ENCODE data around the gene HAPLN3.
A peak's percentile ranks its signal among the peaks of the same experiment; 100 is the strongest.

HAPLN3 gene

DNA sequence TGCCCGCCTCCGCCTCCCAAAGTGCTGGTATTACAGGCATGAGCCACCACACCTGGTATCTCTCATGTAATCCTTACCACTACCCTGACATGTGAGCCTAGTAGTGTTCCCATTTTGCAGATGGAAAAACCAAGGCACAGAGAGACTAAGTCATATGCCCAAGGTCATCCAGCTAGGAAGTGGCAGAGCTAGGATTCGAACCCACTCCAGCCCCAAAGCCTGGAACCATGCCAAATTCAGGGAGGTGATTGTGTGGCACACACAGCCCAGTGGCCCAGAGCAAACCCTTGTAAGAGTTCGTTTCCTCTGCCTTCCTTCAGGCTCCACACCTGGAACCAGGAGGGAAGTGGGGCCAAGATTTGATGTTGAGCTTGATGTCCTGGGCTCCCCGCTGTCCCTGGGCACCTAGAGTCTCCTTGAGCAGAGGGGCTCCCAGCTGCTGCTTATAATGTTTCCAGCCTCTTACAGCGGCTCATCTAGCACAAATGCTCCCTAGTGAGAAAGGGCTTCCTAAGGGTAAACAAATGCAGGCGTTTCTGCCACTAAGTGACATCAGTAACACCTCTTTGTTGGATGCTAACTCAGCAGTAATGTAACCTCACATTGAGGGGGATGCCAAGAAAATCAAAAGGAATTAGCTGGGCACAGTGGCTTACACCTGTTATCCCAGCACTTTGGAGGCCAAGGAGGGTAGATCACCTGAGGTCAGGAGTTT, 3.6 kb downstream of the HAPLN3 start:
- no peak for DNase-seq

DNA sequence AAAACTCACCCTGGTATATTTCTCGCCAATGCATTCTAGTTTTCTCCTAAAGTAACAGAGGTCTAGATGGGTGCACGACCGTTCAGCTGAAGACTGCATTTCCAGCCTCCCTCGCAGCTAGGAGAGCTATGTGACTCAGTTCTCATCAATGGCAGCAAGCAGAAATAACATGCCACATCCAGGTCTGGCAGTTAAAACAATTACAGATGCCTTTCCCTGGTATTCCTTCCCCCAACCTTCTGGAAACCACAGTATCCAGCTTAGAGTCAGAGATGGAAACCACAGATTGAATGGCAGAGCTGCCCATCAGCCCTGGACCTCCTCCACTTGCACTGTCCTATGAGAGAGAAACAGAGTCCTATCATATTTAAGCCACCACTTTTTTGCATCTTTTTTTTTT, 4.8 kb downstream of the HAPLN3 start:
- no peak for DNase-seq

DNA sequence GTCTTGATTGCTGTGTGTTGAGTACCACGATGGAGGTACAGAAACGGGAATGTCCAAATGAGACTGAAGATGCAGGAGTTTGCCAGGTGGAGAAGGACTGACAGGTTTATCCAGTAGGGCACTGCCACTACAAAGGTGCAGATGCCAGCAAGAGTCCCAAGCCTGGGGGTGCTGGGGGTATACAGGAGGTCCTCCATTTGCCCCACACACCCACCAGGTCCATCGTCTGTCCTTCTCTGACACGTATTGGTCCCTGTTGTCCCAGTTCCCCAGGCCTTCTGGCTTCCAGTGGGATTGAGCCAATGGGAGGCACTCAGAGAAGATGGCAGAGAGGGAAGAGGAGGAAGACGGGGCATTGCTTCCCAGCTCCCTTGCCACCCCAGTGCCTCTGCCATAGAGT, 6.6 kb downstream of the HAPLN3 start:
- no peak for DNase-seq

DNA sequence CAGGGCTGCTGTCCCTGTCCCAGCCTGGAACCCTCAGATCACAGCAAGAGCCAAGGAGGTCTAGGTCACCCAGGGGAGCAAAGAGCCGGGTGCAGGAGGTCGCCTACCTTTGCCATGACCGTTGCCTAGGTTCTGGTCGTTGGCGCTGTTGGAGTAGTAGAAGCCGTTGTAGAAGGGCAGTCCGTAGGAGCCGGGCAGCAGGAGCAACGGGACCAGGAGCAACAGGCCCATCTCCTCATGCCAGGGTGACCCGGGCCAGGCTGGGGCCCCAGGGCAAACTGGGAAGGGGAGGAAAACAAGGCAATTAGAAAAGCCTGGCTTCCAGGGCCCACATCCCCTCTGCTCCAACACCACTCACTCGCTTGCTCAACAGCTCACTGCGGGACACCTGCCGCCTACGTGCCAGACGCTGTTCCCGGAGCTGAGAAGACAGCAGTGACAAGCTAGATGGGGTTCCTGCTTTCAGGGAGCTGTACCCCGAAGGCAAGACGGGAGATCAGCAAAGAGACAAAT, 8.2 kb downstream of the HAPLN3 start:
- no peak for DNase-seq

DNA sequence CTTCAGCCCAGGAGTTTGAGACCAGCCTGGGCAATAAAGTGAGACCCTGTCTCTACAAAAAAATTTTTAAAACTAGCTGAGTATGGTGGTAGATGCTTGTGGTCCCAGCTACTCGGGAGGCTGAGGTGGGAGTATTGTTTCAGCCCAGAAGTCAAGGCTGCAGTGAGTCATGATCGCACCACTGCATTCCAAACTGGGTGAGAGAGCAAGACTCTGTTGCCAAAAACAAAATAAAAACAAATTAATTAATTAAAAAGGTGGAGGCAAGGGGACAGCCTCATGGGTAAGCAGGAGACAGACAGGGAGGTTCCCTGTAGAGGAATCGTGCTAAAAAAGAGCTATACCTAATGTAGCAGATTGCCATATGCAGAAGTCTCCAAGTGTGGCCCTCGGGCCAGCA, 12.6 kb downstream of the HAPLN3 start:
- no peak for DNase-seq

DNA sequence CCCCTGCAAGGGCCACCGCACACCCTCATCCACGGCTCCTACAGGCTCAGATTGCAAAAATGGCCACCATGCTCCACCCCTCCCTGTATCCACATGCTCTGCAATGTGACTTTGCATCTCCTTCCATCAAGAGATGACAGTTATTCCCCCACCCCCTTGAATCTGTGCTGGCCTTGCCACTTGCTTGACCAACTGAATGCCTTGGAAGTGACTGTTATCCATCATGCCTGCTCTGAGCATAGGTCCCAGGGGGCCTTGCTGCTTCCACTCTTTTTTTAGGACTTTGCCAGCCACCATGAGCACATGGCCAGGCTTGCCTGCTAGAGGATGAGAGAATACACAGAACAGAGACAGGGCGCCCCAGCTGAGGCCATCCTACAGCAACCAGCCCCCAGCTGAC, 13.6 kb downstream of the HAPLN3 start:
- DNase-seq: no peak

DNA sequence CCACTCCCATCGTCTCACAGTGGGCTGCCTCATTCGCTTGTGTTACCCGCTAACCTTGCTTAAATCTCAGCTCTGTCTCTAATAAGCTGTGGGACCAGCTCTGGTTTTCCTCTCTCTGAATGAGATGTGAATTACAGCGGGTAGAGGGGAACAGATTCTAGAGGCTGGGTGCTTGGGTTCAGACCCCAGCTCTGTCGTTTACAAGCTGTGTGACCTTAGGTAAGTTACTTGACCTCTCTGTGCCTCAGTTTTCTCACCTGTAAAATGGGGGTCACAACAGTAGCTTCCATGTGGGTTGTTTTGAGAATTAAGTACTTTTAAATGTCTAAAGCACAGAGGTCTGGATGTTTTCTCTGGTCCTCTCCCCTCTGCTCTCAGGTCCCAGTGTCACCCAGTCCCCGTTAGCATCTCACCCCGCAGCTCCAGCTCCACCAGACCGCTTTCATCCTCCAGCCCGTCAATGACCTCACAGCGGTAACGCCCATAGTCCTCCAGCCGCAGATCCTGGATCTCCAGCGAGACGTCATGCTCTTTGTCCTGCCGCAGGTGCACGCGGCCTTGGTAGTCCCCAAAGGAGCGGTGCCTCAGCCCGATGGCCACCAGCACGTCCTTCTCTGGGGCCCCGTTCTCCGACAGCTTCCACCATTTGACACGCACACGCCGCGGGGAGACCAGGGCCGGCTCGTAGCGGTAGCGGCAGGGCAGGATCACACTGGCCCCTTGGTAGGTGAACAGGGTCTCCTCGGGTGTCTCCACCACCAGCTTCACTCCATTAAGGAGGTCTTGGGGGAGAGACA, 14.2 kb downstream of the HAPLN3 start:
- DNase-seq: no peak

DNA sequence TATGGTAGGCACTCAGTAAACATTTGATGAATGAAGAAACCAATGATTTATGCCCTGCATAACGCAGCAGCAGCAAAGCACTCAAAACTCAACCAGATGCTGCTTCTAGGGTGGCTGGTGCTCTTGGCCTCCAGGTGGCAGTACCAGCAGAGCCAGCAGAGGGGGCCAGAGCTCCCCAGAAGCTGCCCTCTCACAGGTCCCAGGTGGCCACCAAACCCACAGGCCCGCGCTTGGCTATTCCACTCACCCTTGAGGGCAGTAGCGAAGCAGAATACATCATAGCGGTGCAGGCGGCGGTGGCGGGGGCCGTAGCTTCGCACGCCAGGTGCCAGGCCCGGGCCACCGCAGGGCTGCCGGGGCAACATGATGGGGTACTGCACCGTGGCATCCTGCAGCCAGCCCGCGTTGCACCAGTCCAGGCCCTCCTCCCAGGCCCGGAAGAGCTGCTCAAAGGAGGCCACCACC, 16.6 kb downstream of the HAPLN3 start:
- DNase-seq: peak; percentile 20

DNA sequence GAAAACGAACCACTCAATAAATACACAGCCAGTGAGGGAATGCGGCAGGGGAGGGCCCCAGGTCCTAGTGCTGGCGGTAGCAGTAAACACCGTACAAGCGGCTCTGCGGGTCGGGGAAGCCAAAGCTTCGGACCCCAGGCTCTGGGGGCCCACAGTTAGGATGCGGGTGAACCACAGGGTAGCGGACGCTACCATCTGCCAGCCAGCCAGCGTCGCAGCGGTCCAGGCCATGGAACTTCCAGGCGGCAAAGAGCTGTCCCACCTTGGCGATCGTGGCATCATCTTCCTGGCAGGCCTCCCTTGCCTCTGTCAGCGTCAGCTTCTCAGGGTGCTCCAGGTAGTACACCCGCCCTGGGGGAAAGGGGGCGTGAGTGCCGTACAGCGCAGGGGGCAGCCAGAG, 17.4 kb downstream of the HAPLN3 start:
- DNase-seq: no peak

DNA sequence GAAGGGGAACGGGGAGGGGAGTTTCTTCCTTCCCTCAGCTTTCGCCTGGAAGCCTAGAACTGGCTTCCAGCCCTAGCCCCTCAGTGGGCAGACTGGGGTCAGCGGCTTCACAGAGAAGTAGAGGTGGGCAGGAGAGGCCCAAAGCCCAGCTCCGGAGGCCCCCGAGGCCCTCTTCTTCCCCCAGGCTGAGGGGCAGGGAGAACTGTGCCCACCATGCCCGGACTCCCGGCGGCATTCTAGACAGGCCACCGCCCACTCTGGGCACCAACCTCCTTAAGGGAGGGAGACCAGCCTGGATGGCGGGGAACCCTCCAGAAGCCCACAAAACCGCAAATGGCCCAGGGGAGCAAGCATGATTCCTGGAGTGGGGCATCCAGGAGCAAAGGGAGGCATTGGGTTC, 17.9 kb downstream of the HAPLN3 start:
- DNase-seq: no peak

DNA sequence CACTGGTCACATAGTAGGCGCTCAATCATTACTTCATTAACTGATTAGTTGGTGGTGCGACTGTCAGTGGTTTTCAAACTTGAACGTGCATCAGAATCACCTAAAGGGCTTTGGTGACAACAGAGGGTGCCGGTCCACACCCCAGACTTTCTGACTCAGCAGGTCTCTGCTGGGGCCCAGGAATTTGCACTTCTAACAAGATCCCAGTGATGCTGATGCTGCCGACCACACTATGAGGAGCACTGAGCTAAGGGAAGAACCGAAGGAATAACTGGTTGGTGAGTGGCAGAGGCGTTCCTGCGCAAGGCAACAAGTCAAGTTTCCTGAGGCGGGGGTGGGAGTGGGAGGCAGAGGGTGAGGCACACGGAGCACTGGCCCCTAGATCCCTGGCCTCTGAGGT, 18.8 kb downstream of the HAPLN3 start:
- DNase-seq: no peak

DNA sequence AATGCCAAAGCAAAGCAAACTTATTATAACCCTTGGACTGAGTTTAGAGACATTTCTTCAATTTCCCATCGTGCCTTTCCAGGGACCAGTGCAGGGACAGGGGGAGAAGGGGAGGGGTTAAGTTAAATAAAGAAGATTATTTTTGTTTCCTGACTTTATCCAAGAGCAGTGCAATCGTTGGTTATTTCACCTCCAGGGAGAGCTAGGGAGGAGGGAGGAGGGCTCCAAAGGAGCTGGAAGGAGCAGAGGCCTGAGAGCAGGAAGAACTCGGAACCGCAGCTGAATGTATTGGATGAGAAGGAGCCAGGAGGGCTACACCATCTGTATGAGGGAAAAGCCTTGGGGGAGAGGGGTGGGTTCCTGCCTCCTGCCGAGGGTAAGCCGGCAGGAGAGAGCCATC, 20.7 kb downstream of the HAPLN3 start:
- DNase-seq: no peak

DNA sequence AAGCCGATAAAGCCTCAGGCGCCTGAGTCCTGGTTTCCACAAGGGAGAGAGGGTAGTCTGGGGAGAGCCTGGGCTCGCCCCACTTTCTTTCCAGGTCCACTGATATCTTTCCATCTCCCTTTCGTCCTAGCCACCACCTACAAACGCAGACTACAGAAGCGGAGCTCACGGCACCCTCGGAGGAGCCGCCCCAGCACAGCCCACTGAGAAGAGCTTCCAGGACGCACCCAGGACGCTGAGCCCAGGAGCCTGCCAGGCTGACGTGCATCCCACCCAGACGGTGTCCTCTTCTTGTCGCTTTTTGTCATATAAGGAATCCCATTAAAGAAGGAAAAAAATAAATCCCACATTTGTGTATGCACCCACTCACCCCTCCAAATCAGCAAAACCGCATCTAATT, 21.1 kb downstream of the HAPLN3 start:
- DNase-seq: no peak

DNA sequence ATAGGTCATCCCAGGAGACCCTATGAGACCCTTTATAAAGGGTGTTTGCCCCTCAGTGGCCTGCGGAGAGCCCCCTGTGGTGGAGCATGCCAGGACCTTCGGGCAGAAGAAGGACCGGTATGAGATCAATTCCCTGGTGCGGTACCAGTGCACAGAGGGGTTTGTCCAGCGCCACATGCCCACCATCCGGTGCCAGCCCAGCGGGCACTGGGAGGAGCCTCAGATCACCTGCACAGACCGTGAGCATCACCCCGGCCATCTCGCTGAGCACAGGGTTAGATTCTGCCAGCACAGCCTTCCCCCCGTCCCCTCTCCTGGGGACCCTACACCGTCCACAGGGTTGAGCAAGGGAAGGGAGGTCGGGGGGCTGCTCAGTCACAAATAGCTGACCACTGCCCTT, 21.6 kb downstream of the HAPLN3 start:
- DNase-seq: no peak

DNA sequence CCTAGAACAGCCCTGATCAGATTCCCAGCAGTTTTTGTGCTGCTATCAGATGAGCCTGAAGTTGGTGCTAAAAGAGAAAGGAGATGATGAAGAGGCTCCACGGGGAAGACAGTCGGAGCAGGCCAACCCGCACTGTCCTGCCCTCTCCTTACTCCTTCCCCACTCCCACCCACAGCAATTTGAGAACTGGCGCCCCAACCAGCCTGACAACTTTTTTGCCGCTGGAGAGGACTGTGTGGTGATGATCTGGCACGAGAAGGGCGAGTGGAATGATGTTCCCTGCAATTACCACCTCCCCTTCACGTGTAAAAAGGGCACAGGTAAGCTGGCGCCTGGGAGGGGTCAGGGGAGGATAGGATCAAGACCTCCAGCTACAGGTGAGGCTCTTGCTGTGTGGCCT, 22.6 kb downstream of the HAPLN3 start:
- no peak for DNase-seq

DNA sequence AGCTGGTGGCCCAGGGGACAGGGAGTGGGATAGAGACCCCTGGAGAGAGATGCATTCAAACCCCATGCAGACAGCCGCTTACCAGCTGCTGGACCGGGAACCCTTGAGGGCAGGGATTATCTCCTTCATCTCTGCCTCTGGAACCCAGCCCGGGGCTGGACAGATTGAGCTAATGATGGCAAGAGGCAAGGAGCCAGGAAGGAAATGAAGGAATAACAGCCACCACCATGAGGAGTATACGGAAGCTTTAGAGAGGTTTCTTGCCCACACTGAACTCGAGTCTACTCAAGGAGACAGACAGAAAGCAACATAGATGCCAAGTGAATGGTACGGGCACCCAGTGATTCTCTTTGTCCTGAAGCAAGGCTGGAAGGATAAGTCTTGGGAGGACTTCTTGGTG, 23.2 kb downstream of the HAPLN3 start:
- DNase-seq: no peak

DNA sequence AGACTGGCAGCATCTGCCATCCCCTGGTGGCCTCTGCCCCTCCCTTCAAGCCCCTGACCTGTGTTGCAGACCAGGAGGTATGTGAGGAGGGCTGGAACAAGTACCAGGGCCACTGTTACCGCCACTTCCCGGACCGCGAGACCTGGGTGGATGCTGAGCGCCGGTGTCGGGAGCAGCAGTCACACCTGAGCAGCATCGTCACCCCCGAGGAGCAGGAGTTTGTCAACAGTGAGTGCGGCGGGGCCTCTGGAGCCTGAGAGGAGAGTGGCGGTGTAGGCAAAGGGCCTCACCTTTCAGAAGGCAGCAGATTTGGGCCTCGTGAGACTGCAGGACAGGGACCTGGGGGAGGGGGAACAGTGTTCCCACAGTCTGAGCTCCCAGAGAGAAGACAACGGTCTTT, 24.0 kb downstream of the HAPLN3 start:
- no peak for DNase-seq

DNA sequence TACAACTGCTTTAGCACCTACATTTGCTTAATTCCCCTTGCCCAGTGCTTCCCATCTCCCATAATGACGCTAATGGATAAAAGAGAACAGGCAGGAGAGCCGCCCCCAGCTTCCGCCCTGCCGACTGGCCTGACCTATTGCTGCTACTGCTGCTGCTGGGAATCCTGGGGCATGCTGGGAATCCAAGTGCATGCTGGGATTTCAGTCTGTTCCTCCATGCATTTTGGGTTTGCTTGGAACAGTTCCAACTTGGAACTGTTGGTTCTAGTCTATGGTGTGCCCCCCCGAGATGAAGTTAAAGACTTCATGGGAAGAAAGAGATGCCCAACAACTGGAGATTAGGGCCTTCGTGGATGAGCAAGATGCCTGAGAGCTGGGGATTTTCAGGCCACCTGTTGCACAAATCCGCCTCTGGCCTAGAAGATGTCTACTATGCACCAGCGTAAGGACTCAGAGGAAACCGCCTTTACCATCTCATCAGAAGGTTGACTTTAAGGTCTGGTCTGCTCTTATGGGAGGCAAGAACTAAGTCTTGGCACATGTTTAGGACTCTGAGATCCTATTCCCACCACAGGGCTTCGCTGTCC, 29.0 kb downstream of the HAPLN3 start:
- DNase-seq: no peak

DNA sequence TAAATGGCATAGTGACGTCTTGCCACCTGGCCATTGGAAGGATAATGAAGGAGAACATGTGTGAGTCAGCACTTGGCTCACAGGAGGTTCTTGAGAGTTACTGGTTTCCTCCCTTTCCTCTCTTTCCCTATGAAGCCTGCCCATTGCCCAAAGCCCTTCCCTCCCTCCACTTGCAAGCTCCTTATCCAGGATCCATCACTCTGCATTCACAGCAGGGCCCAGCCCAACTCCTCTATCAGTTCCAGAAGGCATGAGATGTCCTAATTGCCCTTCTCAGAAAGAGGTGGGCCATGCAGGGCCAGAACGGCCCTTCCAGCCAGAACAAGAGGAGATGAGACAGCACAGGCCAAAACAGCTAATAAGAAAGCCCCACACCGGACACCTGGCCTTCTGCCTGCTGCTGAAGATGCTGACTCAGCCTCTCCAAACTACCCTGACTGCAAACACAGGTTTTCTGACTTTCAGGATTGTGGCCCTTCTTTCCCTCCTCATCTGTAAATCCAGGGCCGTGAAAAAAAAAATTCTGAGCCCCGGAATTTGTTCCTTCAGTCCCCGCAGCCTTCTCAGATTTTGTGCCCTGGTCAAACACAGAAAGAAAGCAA, 29.7 kb downstream of the HAPLN3 start:
- DNase-seq: no peak

DNA sequence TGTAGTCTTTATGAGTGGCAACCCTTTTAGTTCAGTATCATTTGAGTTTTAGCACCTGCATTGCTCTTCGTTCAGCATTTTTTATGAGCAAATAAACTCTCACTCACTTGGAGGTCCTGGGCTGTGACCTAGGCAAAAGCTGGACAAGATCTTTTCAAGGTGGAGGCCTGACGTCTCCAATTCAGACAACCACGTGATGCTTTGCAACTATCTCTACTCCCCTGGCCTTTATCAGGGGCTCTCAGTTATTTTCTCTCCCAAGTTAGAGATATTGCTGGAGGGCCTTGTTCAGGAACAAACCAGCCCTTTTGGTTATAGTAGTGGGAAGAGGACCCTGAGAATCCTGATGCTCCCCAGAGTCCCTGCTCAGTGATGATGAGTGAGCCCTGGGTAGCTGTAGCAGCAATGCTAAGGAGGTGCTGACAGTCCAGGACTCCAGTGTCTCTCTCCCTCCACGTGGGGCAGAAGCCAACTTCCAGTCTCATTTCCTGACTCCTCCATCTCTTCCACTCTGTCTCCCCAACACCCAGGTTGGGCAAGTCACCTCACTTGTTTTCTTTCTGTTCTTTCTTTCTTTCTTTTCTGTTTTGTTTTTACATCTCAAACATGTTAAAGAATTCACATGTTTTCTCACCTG, 30.4 kb downstream of the HAPLN3 start:
- DNase-seq: no peak

DNA sequence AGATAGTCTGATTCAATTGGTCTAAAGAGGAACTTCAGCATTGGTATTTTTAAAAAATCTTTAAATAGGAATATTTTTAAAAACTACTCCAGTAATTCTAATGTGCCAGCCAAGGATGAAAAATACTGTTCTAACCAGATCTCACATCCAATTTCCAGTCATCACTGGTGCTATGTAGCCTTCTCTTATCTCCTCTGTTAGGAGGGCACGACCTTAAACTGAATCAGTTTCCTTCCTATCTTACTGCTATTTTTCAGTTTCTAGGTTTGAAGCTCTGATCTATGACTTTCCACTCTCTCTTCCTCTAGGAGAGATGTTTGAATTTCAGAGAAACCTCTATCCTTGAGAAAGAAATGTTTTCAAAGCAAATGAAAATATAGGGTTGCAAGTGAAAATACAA, 31.9 kb downstream of the HAPLN3 start:
- DNase-seq: no peak

DNA sequence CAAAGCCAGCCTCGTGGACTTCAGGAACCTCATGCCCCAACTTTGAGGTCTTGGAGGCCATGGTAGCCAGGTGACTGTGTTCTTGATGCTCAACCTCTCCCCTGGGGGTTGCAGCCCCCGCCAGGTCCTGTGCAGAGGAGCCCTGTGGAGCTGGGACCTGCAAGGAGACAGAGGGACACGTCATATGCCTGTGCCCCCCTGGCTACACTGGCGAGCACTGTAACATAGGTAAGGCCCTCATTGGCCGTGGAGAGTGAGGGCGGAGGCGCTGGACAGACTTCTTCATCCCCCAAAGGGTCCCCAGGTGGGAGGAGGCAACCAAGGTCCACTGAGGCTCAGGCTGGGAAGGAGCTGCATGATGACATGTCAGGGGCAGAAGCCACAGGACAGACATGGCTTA, 35.1 kb downstream of the HAPLN3 start:
- no peak for DNase-seq

DNA sequence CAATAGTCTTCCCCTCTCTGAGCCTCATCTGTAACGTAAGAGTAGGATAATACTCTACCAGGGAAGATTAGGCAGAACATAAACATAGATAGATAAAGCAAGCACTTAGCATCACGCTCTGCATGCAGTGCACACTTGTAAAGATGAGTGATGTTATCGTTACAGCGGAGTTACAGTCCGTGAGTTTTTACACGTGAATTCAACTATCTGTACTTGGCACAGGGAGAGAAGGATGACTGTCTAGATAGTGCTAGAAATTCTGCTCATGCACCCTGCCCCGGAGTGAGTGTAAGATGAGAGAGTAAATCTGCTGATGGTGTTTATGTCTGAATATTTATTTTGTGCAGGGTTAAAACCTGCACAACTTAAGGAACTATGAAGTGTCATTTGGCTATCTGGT, 35.8 kb downstream of the HAPLN3 start:
- DNase-seq: no peak

Measured in CD4-positive, alpha-beta T cell treated with Interleukin-12 subunit alpha and Interleukin-12 subunit beta, for 1 hour (primary cell).